OCI-LY1 (cell line): ENCODE measurements around the gene DLGAP3.

Source experiments
- H2AFZ ChIP-seq: fragments of 200-600 bp; sonication (generic), shearing (Covaris generic); 2 replicates; pipeline ENCODE4 v1.6.0; 2014; ENCODE audit warnings: antibody characterized with exemption, mild to moderate bottlenecking, low read length
- H3F3A ChIP-seq: fragments of 200-600 bp; sonication (generic), shearing (Covaris generic); 2 replicates; pipeline ENCODE4 v1.6.0; 2014; ENCODE audit warnings: mild to moderate bottlenecking, antibody characterized with exemption, low read length, moderate library complexity; ENCODE audit not compliant: insufficient read depth
- H3K27ac ChIP-seq: fragments of 200-600 bp; sonication (generic); 2 replicates; pipeline ENCODE4 v1.5.1; 2014; ENCODE audit warnings: low read length, mixed run types, mild to moderate bottlenecking, low read depth; ENCODE audit not compliant: poor library complexity, severe bottlenecking
- H3K27me3 ChIP-seq: fragments of 200-600 bp; sonication (generic); 2 replicates; pipeline ENCODE4 v1.6.0; 2014; ENCODE audit warnings: antibody characterized with exemption, mild to moderate bottlenecking, low read length, moderate library complexity; ENCODE audit not compliant: insufficient read depth
- H3K36me3 ChIP-seq: fragments of 200-600 bp; sonication (generic); 2 replicates; pipeline ENCODE4 v1.6.1; 2014; ENCODE audit warnings: mild to moderate bottlenecking, antibody characterized with exemption, low read length, moderate library complexity, mixed read lengths; ENCODE audit not compliant: insufficient read depth
- H3K4me1 ChIP-seq: fragments of 200-600 bp; sonication (generic); 2 replicates; pipeline ENCODE4 v1.5.1; 2014; ENCODE audit warnings: mild to moderate bottlenecking, low read length, moderate library complexity; ENCODE audit not compliant: insufficient read depth, severe bottlenecking
- H3K4me2 ChIP-seq: fragments of 200-600 bp; sonication (generic), shearing (Covaris generic); 2 replicates; pipeline ENCODE4 v1.6.1; 2014; ENCODE audit warnings: low read length
- H3K4me3 ChIP-seq: fragments of 200-600 bp; sonication (generic); 2 replicates; pipeline ENCODE4 v1.5.1; 2014; ENCODE audit warnings: low read length, low read depth, mild to moderate bottlenecking, mixed read lengths; ENCODE audit not compliant: poor library complexity, severe bottlenecking
- H3K79me2 ChIP-seq: fragments of 200-600 bp; shearing (Covaris generic); 2 replicates; pipeline ENCODE4 v1.6.1; 2016; ENCODE audit warnings: mixed run types, low read length, mixed read lengths; ENCODE audit not compliant: insufficient read depth
- H3K9ac ChIP-seq: fragments of 200-600 bp; sonication (generic), shearing (Covaris generic); 2 replicates; pipeline ENCODE4 v1.6.1; 2014; ENCODE audit warnings: mild to moderate bottlenecking, low read length, mixed read lengths
- H3K9me2 ChIP-seq: fragments of 200-600 bp; sonication (generic), shearing (Covaris generic); 2 replicates; pipeline ENCODE4 v1.6.1; 2014; ENCODE audit warnings: low read depth, mild to moderate bottlenecking, low read length, mixed read lengths
- H3K9me3 ChIP-seq: fragments of 200-600 bp; shearing (Covaris generic); 2 replicates; pipeline ENCODE4 v1.6.1; 2014; ENCODE audit warnings: low read length, mixed read lengths
- H4K20me1 ChIP-seq: fragments of 200-600 bp; sonication (generic), shearing (Covaris generic); 2 replicates; pipeline ENCODE4 v1.6.0; 2016; ENCODE audit warnings: mild to moderate bottlenecking, low read length; ENCODE audit not compliant: insufficient read depth
- EZH2 ChIP-seq: fragments of 200-600 bp; sonication (generic), shearing (Covaris generic); IDR thresholded peaks from 2 replicates; pipeline ENCODE4 v1.8.0; 2017; ENCODE audit warnings: borderline replicate concordance, mixed run types, mild to moderate bottlenecking, antibody characterized with exemption, low read length, moderate library complexity, mixed read lengths
- TF ChIP-seq, protein P1 (sequence below): fragments of 200-600 bp; sonication (generic), shearing (Covaris generic); IDR thresholded peaks from 2 replicates; pipeline ENCODE4 v1.5.1; 2017; ENCODE audit warnings: mild to moderate bottlenecking, antibody characterized with exemption, low read length, moderate library complexity, mixed read lengths

The DLGAP3 gene

DNA sequence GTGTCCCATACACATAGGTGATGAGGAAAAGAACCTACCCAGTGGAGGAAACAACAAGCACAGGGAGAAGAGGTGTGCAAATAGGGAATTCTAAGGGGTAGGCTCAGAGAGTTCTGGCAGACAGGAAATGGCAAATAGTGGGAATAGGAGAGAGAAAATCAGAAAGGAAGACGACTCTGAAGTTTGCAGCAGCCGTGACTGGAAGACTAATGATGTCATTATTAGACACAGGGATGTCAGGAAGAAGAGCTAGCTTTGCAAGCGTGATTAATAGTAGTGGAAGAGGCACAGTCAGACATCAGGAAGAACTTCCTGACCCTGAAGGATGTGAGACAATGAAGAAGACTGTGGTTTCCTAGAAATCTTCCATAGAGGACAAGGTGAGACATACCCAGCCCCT lies 21.1 kb downstream of the DLGAP3 start:
- H2AFZ ChIP-seq: no peak overlapping the region
- no peaks in the 10 kb centered on the region for H3K9me2 ChIP-seq
- no peaks in the 10 kb centered on the region for H3K9me3 ChIP-seq
- H3K4me3 ChIP-seq: no peak overlapping the region
- no peak overlapping the region for H3K4me2 ChIP-seq
- H3K27me3 ChIP-seq: no peaks in the 10 kb centered on the region
- no peaks in the 10 kb centered on the region for H3K79me2 ChIP-seq
- H3K36me3 ChIP-seq: no peaks in the 10 kb centered on the region
- H3K4me1 ChIP-seq: no peaks in the 10 kb centered on the region
- TF ChIP-seq, protein P1, sequence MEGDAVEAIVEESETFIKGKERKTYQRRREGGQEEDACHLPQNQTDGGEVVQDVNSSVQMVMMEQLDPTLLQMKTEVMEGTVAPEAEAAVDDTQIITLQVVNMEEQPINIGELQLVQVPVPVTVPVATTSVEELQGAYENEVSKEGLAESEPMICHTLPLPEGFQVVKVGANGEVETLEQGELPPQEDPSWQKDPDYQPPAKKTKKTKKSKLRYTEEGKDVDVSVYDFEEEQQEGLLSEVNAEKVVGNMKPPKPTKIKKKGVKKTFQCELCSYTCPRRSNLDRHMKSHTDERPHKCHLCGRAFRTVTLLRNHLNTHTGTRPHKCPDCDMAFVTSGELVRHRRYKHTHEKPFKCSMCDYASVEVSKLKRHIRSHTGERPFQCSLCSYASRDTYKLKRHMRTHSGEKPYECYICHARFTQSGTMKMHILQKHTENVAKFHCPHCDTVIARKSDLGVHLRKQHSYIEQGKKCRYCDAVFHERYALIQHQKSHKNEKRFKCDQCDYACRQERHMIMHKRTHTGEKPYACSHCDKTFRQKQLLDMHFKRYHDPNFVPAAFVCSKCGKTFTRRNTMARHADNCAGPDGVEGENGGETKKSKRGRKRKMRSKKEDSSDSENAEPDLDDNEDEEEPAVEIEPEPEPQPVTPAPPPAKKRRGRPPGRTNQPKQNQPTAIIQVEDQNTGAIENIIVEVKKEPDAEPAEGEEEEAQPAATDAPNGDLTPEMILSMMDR: no peak
- TF ChIP-seq EZH2: no peak
- no peak overlapping the region for H3K27ac ChIP-seq
- H3F3A ChIP-seq: no peaks in the 10 kb centered on the region
- no peak overlapping the region for H3K9ac ChIP-seq
- no peaks in the 10 kb centered on the region for H4K20me1 ChIP-seq

DNA sequence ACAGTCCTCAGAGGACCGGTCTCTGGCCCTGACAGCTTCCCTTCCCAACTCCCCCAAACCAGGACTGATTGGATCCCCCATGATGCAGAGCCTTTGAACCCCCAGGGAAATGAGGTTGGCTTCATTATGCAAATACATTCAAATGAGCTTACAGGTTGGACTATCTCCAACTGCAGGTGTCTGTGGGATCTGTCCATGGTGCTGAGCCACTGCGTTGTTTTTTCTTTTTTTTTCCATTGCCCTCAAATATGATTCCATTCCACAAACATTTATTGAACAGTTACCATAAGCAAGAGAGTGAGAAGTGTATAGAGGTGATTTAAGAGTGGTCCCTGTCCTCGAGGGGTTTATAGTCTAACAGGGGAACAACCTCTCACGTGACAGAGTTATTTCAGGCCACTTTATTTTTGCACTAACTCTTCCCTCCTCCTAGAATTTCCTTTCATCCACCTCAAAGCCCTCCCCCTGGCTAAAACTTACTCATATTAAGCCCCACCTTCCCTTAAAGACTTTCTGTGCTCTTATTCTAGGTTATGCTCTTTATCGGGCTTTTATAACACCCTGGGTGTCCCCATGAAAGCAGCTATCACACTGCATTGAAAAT lies 21.9 kb downstream of the DLGAP3 start:
- Histone ChIP-seq H3K9me2 (no peaks in the 10 kb centered on the region), H4K20me1 (no peaks in the 10 kb centered on the region), H3K36me3 (no peaks in the 10 kb centered on the region), H3K9me3 (no peaks in the 10 kb centered on the region), H3K4me2 (no peak overlapping the region), H3K4me1 (no peaks in the 10 kb centered on the region), H3K79me2 (no peaks in the 10 kb centered on the region), H3K27ac (no peak overlapping the region), H3K27me3 (no peaks in the 10 kb centered on the region), H3F3A (no peaks in the 10 kb centered on the region), H3K4me3 (no peak overlapping the region), H2AFZ (no peak overlapping the region), H3K9ac (no peak overlapping the region)
- TF ChIP-seq EZH2: no peak
- TF ChIP-seq, protein P1: no peak

DNA sequence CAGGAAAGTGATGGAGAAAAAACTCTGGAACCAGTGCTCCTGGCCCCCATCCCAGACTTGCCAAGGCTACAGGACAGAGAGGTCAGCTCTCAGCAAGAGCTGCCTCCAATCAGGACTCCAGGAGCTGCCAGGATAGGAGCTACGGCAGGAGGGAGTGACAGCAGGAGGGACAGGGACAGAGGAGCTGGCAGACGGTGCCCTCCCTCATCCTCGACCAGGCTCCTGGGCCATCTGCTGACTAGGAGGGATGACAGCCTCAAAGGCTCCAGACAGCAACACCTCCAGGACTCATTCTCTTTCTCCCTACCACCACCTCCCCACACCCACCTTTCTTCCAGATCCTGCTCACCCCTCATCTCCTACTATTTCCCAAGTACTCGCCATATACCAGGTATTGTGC lies 22.7 kb downstream of the DLGAP3 start:
- H3K4me1 ChIP-seq: no peaks in the 10 kb centered on the region
- H3K9me2 ChIP-seq: no peaks in the 10 kb centered on the region
- H3K79me2 ChIP-seq: no peaks in the 10 kb centered on the region
- no peaks in the 10 kb centered on the region for H3K27me3 ChIP-seq
- H3K9me3 ChIP-seq: no peaks in the 10 kb centered on the region
- no peaks in the 10 kb centered on the region for H3K36me3 ChIP-seq
- no peak overlapping the region for H3K4me3 ChIP-seq
- H2AFZ ChIP-seq: no peak overlapping the region
- no peaks in the 10 kb centered on the region for H4K20me1 ChIP-seq
- no peak overlapping the region for H3K9ac ChIP-seq
- TF ChIP-seq EZH2: no peak
- TF ChIP-seq, protein P1: no peak
- H3F3A ChIP-seq: no peaks in the 10 kb centered on the region
- H3K27ac ChIP-seq: no peak overlapping the region
- H3K4me2 ChIP-seq: no peak overlapping the region
